Peyer's patch (tissue), 4 donors: Measurements from ENCODE around the gene REEP6. TPM values are rescaled to one million over a fixed set of nuclear protein-coding genes. Genes with fewer than 3 reads are reported as not detected.

Experiments used
- DNase-seq, 3 donors: peaks; one replicate each; pipeline ENCODE4 v3.0.0-alpha.2; 2017 to 2019
- H3K27ac ChIP-seq, 4 donors: fragments of 200-600 bp; sonication (generic); one replicate each; pipeline ENCODE4 v1.5.1; 2016 to 2019
- H3K27me3 ChIP-seq, 2 donors: fragments of 200-600 bp; sonication (generic); one replicate each; pipeline ENCODE4 v1.5.1; 2019
- H3K36me3 ChIP-seq, 3 donors: fragments of 200-600 bp; sonication (generic); one replicate each; pipeline ENCODE4 v1.5.1; 2016 to 2019
- H3K4me1 ChIP-seq, 4 donors: fragments of 200-600 bp; sonication (generic); one replicate each; pipeline ENCODE4 v1.5.1; 2016 to 2019
- H3K4me3 ChIP-seq, 4 donors: fragments of 200-600 bp; sonication (generic); 1 replicate in 3 of 4; 2 replicates in 1 of 4; pipeline ENCODE4 v1.5.1; 2016 to 2019; ENCODE audit warnings: mild to moderate bottlenecking in 1 of 4
- H3K9me3 ChIP-seq, 4 donors: fragments of 200-600 bp; sonication (generic); one replicate each; pipeline ENCODE4 v1.5.1; 2016 to 2019; ENCODE audit warnings: mild to moderate bottlenecking in 1 of 4
- CTCF ChIP-seq, 6 experiments: fragments of 450-650 bp in 4 of 6; fragments of 200-600 bp in 2 of 6; sonication (generic) in 1 of 6; IDR thresholded peaks; one replicate each; pipeline ENCODE4 v1.5.1; 2017 to 2019; ENCODE audit warnings: antibody characterized with exemption in 6 of 6, mild to moderate bottlenecking in 3 of 6, moderate library complexity in 1 of 6
- POLR2A ChIP-seq, 2 donors: fragments of 450-650 bp; IDR thresholded peaks; one replicate each; pipeline ENCODE4 v1.5.1; 2017; ENCODE audit warnings: antibody characterized with exemption in 2 of 2, mild to moderate bottlenecking in 2 of 2, moderate library complexity in 2 of 2
- total RNA-seq, 4 donors: library from RNA; depleted of rRNA; stranded (reverse); fragments of >200 nt; gene quantifications; one replicate each; pipeline ENCODE4 v1.1.0, GENCODE V29; 2016

Gene REEP6
- total RNA-seq, 4 donors from 2014 or later: 7.4 to 167 (median 162) TPM

DNA sequence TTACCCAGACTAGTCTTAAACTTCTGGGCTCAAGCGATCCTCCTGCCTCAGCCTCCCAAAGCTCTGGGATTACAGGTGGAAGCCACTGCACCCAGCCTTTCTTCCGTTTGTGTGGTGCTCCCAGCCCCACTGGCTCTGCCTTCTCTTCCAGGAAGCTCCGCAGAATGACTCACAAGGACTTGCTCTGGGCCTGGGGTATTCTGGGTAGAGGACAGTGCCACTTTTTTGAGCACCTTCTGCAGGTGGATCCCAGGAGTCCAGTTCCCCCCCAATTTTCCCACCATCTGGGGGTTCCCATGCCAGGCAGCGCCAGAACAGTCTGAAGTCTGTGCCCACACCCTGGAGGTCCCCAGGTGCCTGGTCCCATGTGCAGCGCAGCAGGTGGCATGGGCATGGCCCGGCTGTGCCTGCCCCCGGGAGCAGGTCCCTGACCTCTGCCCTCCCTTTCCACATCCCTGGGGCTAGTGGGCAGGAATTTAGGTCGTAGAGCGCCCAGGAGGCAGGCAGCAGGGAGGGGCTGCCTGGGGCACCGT, 1.6 kb downstream of the REEP6 start:
- peak overlapping the region in 3 of 4 donors; percentile 57 to 90 (median 86) for H3K27ac ChIP-seq
- DNase-seq: peak in 2 of 3 donors; percentile 73 to 81
- peaks cover 0 to 33% (median 9%) of the 10 kb centered on the region in 4 donors for H3K4me1 ChIP-seq

GRCh38 chr19:1494115-1494815, 3.3 kb downstream of the REEP6 start:
- H3K27me3 ChIP-seq: no peaks in the 10 kb centered on the region
- peaks cover 0 to 33% (median 9%) of the 10 kb centered on the region in 4 donors for H3K4me1 ChIP-seq
- H3K9me3 ChIP-seq: no peaks in the 10 kb centered on the region
- H3K4me3 ChIP-seq: no peak overlapping the region
- peak overlapping the region in 2 of 4 donors; percentile 86 to 90 for H3K27ac ChIP-seq
- TF ChIP-seq CTCF (IDR thresholded peaks at IDR 0.05) (no peak), POLR2A (IDR thresholded peaks at IDR 0.05) (no peak)
- H3K36me3 ChIP-seq: no peaks in the 10 kb centered on the region
- DNase-seq: no peak

More for the DNA sequence above, 1.6 kb downstream of the REEP6 start:
- Histone ChIP-seq H3K9me3 (no peaks in the 10 kb centered on the region), H3K4me3 (peak overlapping the region in 3 of 4 donors; percentile 42 to 81 (median 74)), H3K36me3 (no peaks in the 10 kb centered on the region), H3K27me3 (no peaks in the 10 kb centered on the region)
- TF ChIP-seq POLR2A (IDR thresholded peaks at IDR 0.05) (peak; percentile 84 to 90), CTCF (IDR thresholded peaks at IDR 0.05) (no peak)

DNA sequence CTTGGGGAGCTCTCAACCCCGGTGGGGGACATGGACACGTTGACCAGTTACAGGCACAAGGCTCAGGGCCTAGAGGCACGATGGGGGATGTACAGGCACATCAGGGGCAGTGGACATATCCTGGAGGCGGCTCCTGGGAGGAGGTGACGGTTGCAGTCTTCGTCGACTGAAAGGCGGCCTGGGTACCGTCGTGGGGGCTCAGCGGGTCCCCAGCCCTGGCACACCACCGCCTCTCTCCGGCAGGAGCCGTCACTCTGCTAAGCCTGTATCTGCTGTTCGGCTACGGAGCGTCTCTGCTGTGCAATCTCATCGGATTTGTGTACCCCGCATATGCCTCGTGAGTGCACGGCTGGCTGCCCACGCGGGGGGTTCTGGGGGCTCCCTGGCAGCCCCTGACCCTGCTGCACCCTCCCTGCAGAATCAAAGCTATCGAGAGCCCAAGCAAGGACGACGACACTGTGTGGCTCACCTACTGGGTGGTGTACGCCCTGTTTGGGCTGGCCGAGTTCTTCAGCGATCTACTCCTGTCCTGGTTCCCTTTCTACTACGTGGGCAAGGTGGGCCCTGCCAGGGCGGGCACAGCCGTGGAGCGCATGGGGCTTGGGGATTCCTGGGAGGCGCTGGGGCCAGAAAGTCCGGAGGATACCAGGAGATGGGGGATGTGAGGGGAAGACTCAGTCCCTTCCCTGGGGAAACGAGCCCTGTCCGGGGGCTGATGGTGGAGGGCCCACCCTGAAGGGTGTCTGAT, 4.2 kb downstream of the REEP6 start:
- no peak overlapping the region for H3K27ac ChIP-seq
- no peak for TF ChIP-seq CTCF (IDR thresholded peaks at IDR 0.05)
- no peak for TF ChIP-seq POLR2A (IDR thresholded peaks at IDR 0.05)
- peaks cover 0 to 25% (median 4%) of the 10 kb centered on the region in 4 donors for H3K4me1 ChIP-seq
- H3K36me3 ChIP-seq: no peaks in the 10 kb centered on the region
- H3K9me3 ChIP-seq: no peaks in the 10 kb centered on the region
- H3K4me3 ChIP-seq: no peak overlapping the region
- DNase-seq: no peak
- H3K27me3 ChIP-seq: no peaks in the 10 kb centered on the region

DNA sequence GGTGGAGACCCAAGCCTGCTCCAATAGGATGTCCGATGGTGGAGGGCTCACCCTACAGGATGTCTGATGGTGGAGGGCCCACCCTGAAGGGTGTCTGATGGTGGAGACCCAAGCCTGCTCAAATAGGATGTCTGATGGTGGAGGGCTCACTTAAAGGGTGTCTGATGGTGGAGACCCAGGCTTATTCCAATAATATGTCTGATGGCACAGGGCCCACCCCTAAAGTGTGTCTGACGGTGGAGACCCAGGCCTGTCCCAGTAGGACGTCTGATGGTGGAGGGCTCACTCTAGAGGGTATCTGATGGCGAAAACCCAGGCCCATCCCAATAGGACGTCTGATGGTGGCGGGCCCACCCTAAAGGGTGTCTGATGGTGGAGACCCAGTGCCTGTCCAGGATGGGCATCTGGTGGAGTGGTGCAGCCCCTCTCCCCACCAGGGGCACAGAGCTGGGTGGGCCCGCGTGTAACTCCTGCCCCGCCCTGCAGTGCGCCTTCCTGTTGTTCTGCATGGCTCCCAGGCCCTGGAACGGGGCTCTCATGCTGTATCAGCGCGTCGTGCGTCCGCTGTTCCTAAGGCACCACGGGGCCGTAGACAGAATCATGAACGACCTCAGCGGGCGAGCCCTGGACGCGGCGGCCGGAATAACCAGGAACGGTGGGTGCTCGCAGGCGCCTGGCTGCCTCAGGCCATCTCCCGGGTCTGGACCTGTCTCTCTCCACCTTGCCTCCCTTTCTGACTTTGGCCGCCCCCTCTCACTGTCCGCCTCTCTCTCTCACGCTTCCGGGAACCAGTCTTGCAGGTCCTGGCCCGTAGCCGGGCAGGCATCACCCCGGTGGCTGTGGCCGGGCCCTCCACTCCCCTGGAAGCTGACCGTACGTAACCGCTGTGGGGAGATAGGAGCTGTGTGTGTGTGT, 5.1 kb downstream of the REEP6 start:
- H3K27me3 ChIP-seq: no peaks in the 10 kb centered on the region
- no peaks in the 10 kb centered on the region for H3K9me3 ChIP-seq
- no peak for DNase-seq
- H3K27ac ChIP-seq: no peak overlapping the region
- H3K4me3 ChIP-seq: no peak overlapping the region
- H3K36me3 ChIP-seq: no peaks in the 10 kb centered on the region
- TF ChIP-seq POLR2A (IDR thresholded peaks at IDR 0.05) (no peak), CTCF (IDR thresholded peaks at IDR 0.05) (no peak)
- H3K4me1 ChIP-seq: peaks cover 0 to 25% (median 4%) of the 10 kb centered on the region in 4 donors
